HUES64 (cell line): ENCODE measurements around the gene PCDH18.
"Not testable (repeated sequence)": the region's sequence is repeated elsewhere in the genome, so short reads cannot be mapped to it uniquely, and the experiment has no call there.

Source experiments
- H3K27ac ChIP-seq: 2 replicates; pipeline ENCODE4 v1.7.0; 2013; ENCODE audit warnings: low read depth, low read length, inconsistent platforms
- H3K27me3 ChIP-seq: 2 replicates; pipeline ENCODE4 v1.6.1; 2013; ENCODE audit warnings: mild to moderate bottlenecking, low read length; ENCODE audit not compliant: insufficient read depth
- H3K36me3 ChIP-seq: 2 replicates; pipeline ENCODE4 v1.6.1; 2013; ENCODE audit warnings: mild to moderate bottlenecking, low read length; ENCODE audit not compliant: insufficient read depth
- H3K4me1 ChIP-seq: 2 replicates; pipeline ENCODE4 v1.6.1; 2013; ENCODE audit warnings: mild to moderate bottlenecking, low read length, moderate library complexity; ENCODE audit not compliant: insufficient read depth
- H3K4me3 ChIP-seq: 2 replicates; pipeline ENCODE4 v1.5.1; 2013; ENCODE audit warnings: mild to moderate bottlenecking, low read length, moderate library complexity
- H3K9ac ChIP-seq: 2 replicates; pipeline ENCODE4 v1.6.1; 2013; ENCODE audit warnings: mild to moderate bottlenecking, low read depth, low read length
- H3K9me3 ChIP-seq: 2 replicates; pipeline ENCODE4 v1.6.1; 2013; ENCODE audit warnings: low read depth, low read length; ENCODE audit not compliant: insufficient read depth
- WGBS: fragments of 150-250, 120-280 bp; methylation state at CpG from one replicate; pipeline ENCODE4 v1.1.7; 2013; ENCODE audit warnings: missing lambda C conversion rate; 5-methylcytosine and 5-hydroxymethylcytosine counted together

The PCDH18 gene

GRCh38 chr4:137530176-137530575 is 2.1 kb downstream of the PCDH18 start:
- Histone ChIP-seq H3K4me3 (peak overlapping the region; percentile 93), H3K27me3 (no peaks in the 10 kb centered on the region), H3K36me3 (peaks cover 57% of the 10 kb centered on the region), H3K9ac (peak overlapping the region; percentile 11; the same call in 1 of the 2 replicates), H3K9me3 (no peaks in the 10 kb centered on the region), H3K27ac (no peak overlapping the region), H3K4me1 (peaks cover 45% of the 10 kb centered on the region)
- WGBS, result 77% methylated on average over 7 of the region's 7 CpGs

- Histone ChIP-seq H3K4me3 (peak overlapping the region; percentile 93), H3K9ac (peak overlapping the region; percentile 26; the same call in 1 of the 2 replicates), H3K4me1 (peaks cover 37% of the 10 kb centered on the region), H3K9me3 (no peaks in the 10 kb centered on the region), H3K36me3 (peaks cover 64% of the 10 kb centered on the region), H3K27me3 (no peaks in the 10 kb centered on the region), H3K27ac (no peak overlapping the region)
- 57% methylated on average over 5 of the region's 5 CpGs for WGBS
These were observed 2.9 kb downstream of the PCDH18 start for GRCh38 chr4:137529432-137529831.

- H3K27ac ChIP-seq, result no peak overlapping the region
- H3K36me3 ChIP-seq, result peaks cover 71% of the 10 kb centered on the region
- H3K27me3 ChIP-seq, result no peaks in the 10 kb centered on the region
- no peaks in the 10 kb centered on the region for H3K9me3 ChIP-seq
- peak overlapping the region; percentile 93 for H3K4me3 ChIP-seq
- WGBS, result 93% methylated on average over 4 of the region's 4 CpGs
- peak overlapping the region; percentile 26; the same call in 1 of the 2 replicates for H3K9ac ChIP-seq
- H3K4me1 ChIP-seq, result peaks cover 30% of the 10 kb centered on the region
These were observed 3.6 kb downstream of the PCDH18 start for GRCh38 chr4:137528673-137529072.

GRCh38 chr4:137526681-137527080 is 5.6 kb downstream of the PCDH18 start:
- peaks cover 19% of the 10 kb centered on the region for H3K4me1 ChIP-seq
- H3K36me3 ChIP-seq, result peaks cover 91% of the 10 kb centered on the region
- H3K4me3 ChIP-seq, result no peak overlapping the region
- no peaks in the 10 kb centered on the region for H3K27me3 ChIP-seq
- no peak overlapping the region for H3K9ac ChIP-seq
- no peak overlapping the region for H3K27ac ChIP-seq
- H3K9me3 ChIP-seq, result no peaks in the 10 kb centered on the region

- peaks cover 99% of the 10 kb centered on the region for H3K36me3 ChIP-seq
- no peak overlapping the region for H3K4me3 ChIP-seq
- no peaks in the 10 kb centered on the region for H3K9me3 ChIP-seq
- no peak overlapping the region for H3K9ac ChIP-seq
- no peak overlapping the region for H3K27ac ChIP-seq
- peaks cover 8% of the 10 kb centered on the region for H3K4me1 ChIP-seq
- WGBS, result 94% methylated on average over 4 of the region's 4 CpGs
- H3K27me3 ChIP-seq, result no peaks in the 10 kb centered on the region
These were observed 7.4 kb downstream of the PCDH18 start for GRCh38 chr4:137524725-137525369.

- Histone ChIP-seq H3K27ac (no peak overlapping the region), H3K4me1 (0 out of 2 replicates have a peak, but pooled peaks cover 2% of the 10 kb centered on the region), H3K4me3 (no peak overlapping the region), H3K36me3 (peaks cover 88% of the 10 kb centered on the region), H3K9ac (no peak overlapping the region), H3K27me3 (no peaks in the 10 kb centered on the region), H3K9me3 (no peaks in the 10 kb centered on the region)
- 100% methylated on average over 1 of the region's 1 CpG for WGBS
These were observed 9.0 kb downstream of the PCDH18 start for GRCh38 chr4:137523329-137523728.

GRCh38 chr4:137521053-137521452 is 11.2 kb downstream of the PCDH18 start:
- Histone ChIP-seq H3K9ac (no peak overlapping the region), H3K27me3 (no peaks in the 10 kb centered on the region), H3K4me3 (no peak overlapping the region), H3K36me3 (peaks cover 66% of the 10 kb centered on the region), H3K4me1 (0 out of 2 replicates have a peak, but pooled peaks cover 2% of the 10 kb centered on the region), H3K9me3 (no peaks in the 10 kb centered on the region), H3K27ac (no peak overlapping the region)
- 96% methylated on average over 9 of the region's 9 CpGs for WGBS

- Histone ChIP-seq H3K4me1 (peaks cover 10% of the 10 kb centered on the region), H3K27me3 (no peaks in the 10 kb centered on the region), H3K36me3 (peaks cover 49% of the 10 kb centered on the region), H3K9ac (no peak overlapping the region), H3K4me3 (no peak overlapping the region), H3K9me3 (no peaks in the 10 kb centered on the region), H3K27ac (no peak overlapping the region)
- whole genome bisulfite sequencing, result 86% methylated on average over 2 of the region's 2 CpGs
These were observed 12.9 kb downstream of the PCDH18 start for GRCh38 chr4:137519406-137519805.

GRCh38 chr4:137517323-137517722 is 15.0 kb downstream of the PCDH18 start:
- 91% methylated on average over 3 of the region's 3 CpGs for WGBS
- peaks cover 15% of the 10 kb centered on the region for H3K4me1 ChIP-seq

GRCh38 chr4:137514406-137515111 is 17.7 kb downstream of the PCDH18 start:
- H3K4me1 ChIP-seq, result peaks cover 37% of the 10 kb centered on the region
- WGBS, result 94% methylated on average over 2 of the region's 3 CpGs
- no peak overlapping the region for H3K9ac ChIP-seq
- H3K4me3 ChIP-seq, result no peak overlapping the region
- peaks cover 2% of the 10 kb centered on the region for H3K36me3 ChIP-seq
- H3K27ac ChIP-seq, result no peak overlapping the region
- no peaks in the 10 kb centered on the region for H3K9me3 ChIP-seq
- no peaks in the 10 kb centered on the region for H3K27me3 ChIP-seq

More at GRCh38 chr4:137517323-137517722, 15.0 kb downstream of the PCDH18 start:
- H3K27me3 ChIP-seq, H3K27ac ChIP-seq, H3K4me3 ChIP-seq, H3K9me3 ChIP-seq, H3K9ac ChIP-seq: not testable (repeated sequence)
- H3K36me3 ChIP-seq, result peaks cover 29% of the 10 kb centered on the region

- no peak overlapping the region for H3K9ac ChIP-seq
- H3K4me3 ChIP-seq, result no peak overlapping the region
- no peaks in the 10 kb centered on the region for H3K36me3 ChIP-seq
- WGBS, result 30% methylated on average over 1 of the region's 2 CpGs
- peak overlapping the region; percentile 72 for H3K27ac ChIP-seq
- no peaks in the 10 kb centered on the region for H3K9me3 ChIP-seq
- no peaks in the 10 kb centered on the region for H3K27me3 ChIP-seq
- H3K4me1 ChIP-seq, result peaks cover 36% of the 10 kb centered on the region
These were observed 21.6 kb downstream of the PCDH18 start for GRCh38 chr4:137510557-137511265.
